Measurements from ENCODE around the gene SUSD4. TPM values are rescaled to one million over a fixed set of nuclear protein-coding genes. Genes with fewer than 3 reads are reported as not detected.

SUSD4 gene
- total and polyA plus RNA-seq, 2 of the 8 experiments (the other 6 are each of a cell fraction or from before 2014, with no cell fraction given), result 3.9 to 5.2 TPM

- Histone ChIP-seq H3K79me2 (ENCODE audit: control insufficient read depth in 1 of 2, insufficient read depth in 2 of 2, low read length in 2 of 2) (no peaks in the 10 kb centered on the region), H3K4me1 (replicated peaks in 1 of 4; ENCODE audit: control insufficient read depth in 3 of 4, insufficient read depth in 4 of 4, low read length in 3 of 4) (no peaks in the 10 kb centered on the region), H3K56ac (replicated peaks; ENCODE audit: insufficient read length, low read depth, low read length) (no peak overlapping the region), H4K91ac (replicated peaks; ENCODE audit: insufficient read length, low read length) (no peak overlapping the region), H3K23me2 (ENCODE audit: low read depth, low read length) (no peaks in the 10 kb centered on the region), H3K4ac (replicated peaks; ENCODE audit: insufficient read length, low read depth, low read length) (no peak overlapping the region), H2BK120ac (replicated peaks; ENCODE audit: low read depth, low read length) (no peak overlapping the region), H4K20me1 (replicated peaks in 1 of 2; ENCODE audit: control insufficient read depth in 1 of 2, insufficient read depth in 2 of 2, low read length in 2 of 2) (no peaks in the 10 kb centered on the region), H3K14ac (ENCODE audit: insufficient read length) (no peak overlapping the region), H2AK5ac (ENCODE audit: low read depth, low read length) (no peak overlapping the region), H3K9ac (replicated peaks in 1 of 4; ENCODE audit: extremely low read depth in 1 of 4, low read depth in 3 of 4, low read length in 3 of 4) (no peak overlapping the region), H3K18ac (ENCODE audit: extremely low read depth, low read length) (no peak overlapping the region), H3K4me2 (ENCODE audit: insufficient read depth in 1 of 2, low read depth in 2 of 2, low read length in 2 of 2) (no peak overlapping the region), H2AFZ (ENCODE audit: low read length) (no peak overlapping the region), H3K4me3 (ENCODE audit: extremely low read depth in 1 of 4, insufficient read depth in 2 of 4, low read depth in 3 of 4, low read length in 4 of 4) (no peak overlapping the region), H2BK12ac (ENCODE audit: low read depth, low read length) (no peak overlapping the region), H3K9me3 (ENCODE audit: insufficient read depth in 2 of 2, low read depth in 1 of 2, low read length in 1 of 2) (no peaks in the 10 kb centered on the region), H4K8ac (ENCODE audit: extremely low read depth, insufficient read depth, low read length) (no peak overlapping the region), H3K27me3 (replicated peaks in 1 of 4; ENCODE audit: control insufficient read depth in 3 of 4, extremely low read depth in 1 of 4, insufficient read depth in 3 of 4, low read length in 3 of 4) (no peaks in the 10 kb centered on the region; a peak in 1 of 7 replicates), H3K36me3 (ENCODE audit: control insufficient read depth in 2 of 4, insufficient read depth in 4 of 4, low read length in 3 of 4) (no peaks in the 10 kb centered on the region), H2BK20ac (ENCODE audit: low read length) (no peak overlapping the region), H4K5ac (ENCODE audit: insufficient read length, low read depth, low read length) (no peak overlapping the region), H3K23ac (ENCODE audit: insufficient read length) (no peak overlapping the region), H3K27ac (ENCODE audit: low read depth, low read length) (no peak overlapping the region), H3K79me1 (ENCODE audit: low read depth, low read length) (no peaks in the 10 kb centered on the region), H2BK5ac (ENCODE audit: low read depth, low read length) (no peak overlapping the region), H2BK15ac (ENCODE audit: low read length) (no peak overlapping the region)
- FAIRE-seq (no peak), DNase-seq (ENCODE audit: low read depth in 1 of 2, low spot score in 2 of 2) (no peak)
- POLR2A ChIA-PET (ENCODE audit: partially characterized antibody), result no interaction called here
- TF ChIP-seq E2F6 (IDR thresholded peaks at IDR 0.05), result no peak
- TF ChIP-seq BACH1 (IDR thresholded peaks at IDR 0.05; ENCODE audit: low read length), result no peak
- no peak for TF ChIP-seq RFX5 (IDR thresholded peaks at IDR 0.05; ENCODE audit: borderline replicate concordance, low read depth, low read length)
- no peak for TF ChIP-seq JUND (IDR thresholded peaks at IDR 0.05; ENCODE audit: low read length)
- no peak for TF ChIP-seq CTCF (IDR thresholded peaks at IDR 0.05; ENCODE audit: control extremely low read depth in 1 of 3, insufficient read depth in 1 of 3, low read depth in 1 of 3, low read length in 3 of 3)
- no peak for TF ChIP-seq CEBPB (IDR thresholded peaks at IDR 0.05; ENCODE audit: low read depth, low read length)
- TF ChIP-seq SP1 (IDR thresholded peaks at IDR 0.05; ENCODE audit: low read depth, low read length), result no peak
- WGBS, 2 experiments (ENCODE audit: extremely low coverage in 1 of 2, insufficient coverage in 1 of 2, insufficient read length in 1 of 2, insufficient replicate concordance in 2 of 2, low coverage in 1 of 2, low lambda C conversion rate in 2 of 2, missing lambda C conversion rate in 1 of 2), result 96% methylated on average over 12 of the region's 12 CpGs; no CpG with 5 or more reads in 1 of the 2 experiments
- CTCF ChIA-PET (ENCODE audit: partially characterized antibody), result interaction anchor here (0.8 to 1.2 kb wide), 2 partner anchors 11 to 48 kb away, joined by 3 to 5 read pairs; no protein-coding TSS in a partner anchor
These were observed 134.9 kb downstream of the SUSD4 start for GRCh38 chr1:223228931-223229528.

All from H1 (cell line).